HEK293 (cell line): ENCODE data around the gene HPCAL1.

Experiments
- CTCF ChIP-seq: fragments of 450-650 bp; formaldehyde crosslinking; IDR thresholded peaks from 2 replicates; pipeline ENCODE4 v1.5.1; 2016; ENCODE audit warnings: missing biosample characterization, missing genetic modification characterization
- ZNF274 ChIP-seq, 2 experiments: fragments of 200-500 bp in 1 of 2; fragments of 450-650 bp in 1 of 2; sonication (Bioruptor generic) in 1 of 2; formaldehyde crosslinking in 1 of 2; IDR thresholded peaks; 2 replicates each; pipeline versions ENCODE4 v1.5.1 to v1.6.1; 2014 to 2016; ENCODE audit warnings: borderline replicate concordance in 1 of 2, inconsistent platforms in 1 of 2, low read length in 1 of 2, missing biosample characterization in 1 of 2, missing genetic modification characterization in 1 of 2
- ZNF626 ChIP-seq: fragments of 450-650 bp; sonication (Bioruptor Pico); formaldehyde crosslinking; IDR thresholded peaks from 2 replicates; pipeline ENCODE4 v1.5.1; 2018; ENCODE audit warnings: missing biosample characterization, missing genetic modification characterization, inconsistent platforms
- ZNF658 ChIP-seq: fragments of 450-650 bp; formaldehyde crosslinking; IDR thresholded peaks from 2 replicates; pipeline ENCODE4; 2016; ENCODE audit warnings: missing biosample characterization, missing genetic modification characterization

- TF ChIP-seq ZNF626 (tag by site-specific recombination): no peak
- no peak for TF ChIP-seq CTCF (tag by site-specific recombination)
- TF ChIP-seq ZNF658 (tag by site-specific recombination): no peak
- no peak for TF ChIP-seq ZNF274 (IDR thresholded peaks at IDR 0.05; ENCODE audit: low read length)
- TF ChIP-seq ZNF274 (tag by site-specific recombination; IDR thresholded peaks at IDR 0.05; ENCODE audit: borderline replicate concordance): no peak
Measured at GRCh38 chr2:10271946-10272345, 30.8 kb upstream of the HPCAL1 start.
